Liver (tissue), 9 donors: Measurements from ENCODE around the gene ENGASE. TPM values are rescaled to one million over a fixed set of nuclear protein-coding genes. Genes with fewer than 3 reads are reported as not detected.

Experiments used
- DNase-seq: peaks from one replicate; pipeline ENCODE4 v3.0.0-alpha.2; 2017; ENCODE audit warnings: low spot score
- H3K27ac ChIP-seq, 2 donors: one replicate each; pipeline ENCODE4 v1.7.0; 2013; ENCODE audit warnings: inconsistent platforms in 2 of 2, low read length in 2 of 2, control low read depth in 1 of 2, low read depth in 1 of 2, mild to moderate bottlenecking in 1 of 2
- H3K27me3 ChIP-seq, 4 donors: one replicate each; pipeline versions ENCODE4 v1.6.1 to v1.7.0; 2013; ENCODE audit warnings: low read length in 3 of 4, inconsistent platforms in 1 of 4, mild to moderate bottlenecking in 1 of 4, moderate library complexity in 1 of 4; ENCODE audit not compliant: control insufficient read depth in 4 of 4, insufficient read depth in 4 of 4
- H3K36me3 ChIP-seq, 4 donors: one replicate each; pipeline versions ENCODE4 v1.6.1 to v1.7.0; 2013; ENCODE audit warnings: low read length in 3 of 4, mild to moderate bottlenecking in 3 of 4, low read depth in 1 of 4, moderate library complexity in 1 of 4; ENCODE audit not compliant: control insufficient read depth in 4 of 4, insufficient read depth in 3 of 4
- H3K4me1 ChIP-seq, 4 donors: one replicate each; pipeline versions ENCODE4 v1.6.1 to v1.7.0; 2013; ENCODE audit warnings: low read length in 3 of 4, mild to moderate bottlenecking in 3 of 4, moderate library complexity in 1 of 4; ENCODE audit not compliant: control insufficient read depth in 4 of 4, insufficient read depth in 4 of 4
- H3K4me3 ChIP-seq, 3 donors: one replicate each; pipeline versions ENCODE4 v1.6.1 to v1.7.0; 2013; ENCODE audit warnings: low read length in 3 of 3, control low read depth in 1 of 3, low read depth in 1 of 3, mild to moderate bottlenecking in 1 of 3
- H3K9ac ChIP-seq, 2 donors: one replicate each; pipeline ENCODE4 v1.7.0; 2013; ENCODE audit warnings: low read length in 2 of 2, mild to moderate bottlenecking in 2 of 2, moderate library complexity in 2 of 2, control low read depth in 1 of 2, low read depth in 1 of 2
- H3K9me3 ChIP-seq, 4 donors: one replicate each; pipeline versions ENCODE4 v1.6.1 to v1.7.0; 2013; ENCODE audit warnings: low read length in 3 of 4; ENCODE audit not compliant: control insufficient read depth in 4 of 4
- ATF3 ChIP-seq: IDR thresholded peaks from 2 replicates; pipeline ENCODE4 v1.6.1; 2016; ENCODE audit warnings: antibody characterized with exemption
- EGR1 ChIP-seq, 2 donors: IDR thresholded peaks; 2 replicates each; pipeline ENCODE4 v1.6.1; 2016 to 2018; ENCODE audit warnings: antibody characterized with exemption in 2 of 2, low read depth in 2 of 2
- FOXA1 ChIP-seq: IDR thresholded peaks from 2 replicates; pipeline ENCODE4 v1.6.1; 2016; ENCODE audit warnings: antibody characterized with exemption
- FOXA2 ChIP-seq: IDR thresholded peaks from 2 replicates; pipeline ENCODE4 v1.6.1; 2016; ENCODE audit warnings: antibody characterized with exemption
- GABPA ChIP-seq, 2 donors: IDR thresholded peaks in 1 of 2; conservative IDR thresholded peaks in 1 of 2; 2 replicates each; pipeline ENCODE4 v1.6.1; 2016; ENCODE audit warnings: antibody characterized with exemption in 2 of 2, mild to moderate bottlenecking in 1 of 2, moderate library complexity in 1 of 2
- HNF4A ChIP-seq, 2 donors: conservative IDR thresholded peaks; 2 replicates each; pipeline ENCODE4 v1.6.1; 2016; ENCODE audit warnings: antibody characterized with exemption in 2 of 2, mild to moderate bottlenecking in 2 of 2
- MAX ChIP-seq: IDR thresholded peaks from 2 replicates; pipeline ENCODE4 v1.6.1; 2016; ENCODE audit warnings: antibody characterized with exemption
- NR2F2 ChIP-seq: IDR thresholded peaks from 2 replicates; pipeline ENCODE4 v1.6.1; 2016; ENCODE audit warnings: antibody characterized with exemption
- REST ChIP-seq: IDR thresholded peaks from 2 replicates; pipeline ENCODE4 v1.6.1; 2016; ENCODE audit warnings: antibody characterized with exemption, mild to moderate bottlenecking
- RXRA ChIP-seq, 2 donors: IDR thresholded peaks; 2 replicates each; pipeline ENCODE4 v1.6.1; 2017 to 2018; ENCODE audit warnings: antibody characterized with exemption in 2 of 2, mild to moderate bottlenecking in 1 of 2
- SP1 ChIP-seq: IDR thresholded peaks from 2 replicates; pipeline ENCODE4 v1.6.1; 2018; ENCODE audit warnings: antibody characterized with exemption, mild to moderate bottlenecking
- TAF1 ChIP-seq: conservative IDR thresholded peaks from 2 replicates; pipeline ENCODE4 v1.6.1; 2016; ENCODE audit warnings: antibody characterized with exemption, mild to moderate bottlenecking
- WGBS: extraction: QIAGEN DNeasy Blood & Tissue Kit; methylation state at CpG from one replicate; pipeline ENCODE4 v1.1.7; 2013; 5-methylcytosine and 5-hydroxymethylcytosine counted together
- polyA plus RNA-seq, 2 donors: library from polyadenylated mRNA; stranded (reverse) in 1 of 2; unstranded in 1 of 2; fragments of 200-250 nt in 1 of 2; fragments of >200 nt in 1 of 2; fragmentation: Nextera tagmentation in 1 of 2; extraction: Ambion mirVana in 1 of 2; gene quantifications; one replicate each; pipeline versions ENCODE4 v1.2.1 to v1.2.3, GENCODE V29; 2013 to 2015
- total RNA-seq, 2 donors: library from RNA; depleted of rRNA; stranded (reverse); fragments of >200 nt; gene quantifications; one replicate each; pipeline ENCODE4 v1.2.3, GENCODE V29; 2014
- donor health status: healthy.
- donor health status: healthy.
- donor health status: healthy.
- donor health status: healthy.
- donor health status: healthy.

ENGASE gene
- total and polyA plus RNA-seq, 4 donors, result 5.2 to 33.6 (median 7.8) TPM

GRCh38 chr17:79130536-79131273, 56.1 kb downstream of the ENGASE start:
- no peaks in the 10 kb centered on the region for H3K36me3 ChIP-seq
- H3K4me1 ChIP-seq, result no peaks in the 10 kb centered on the region
- TF ChIP-seq MAX (no peak), ATF3 (no peak), FOXA2 (no peak)
- no peak overlapping the region for H3K4me3 ChIP-seq
- H3K27ac ChIP-seq, result no peak overlapping the region
- WGBS, result 89% methylated on average over 34 of the region's 34 CpGs
- DNase-seq, result no peak
- H3K9me3 ChIP-seq, result no peaks in the 10 kb centered on the region
- no peak overlapping the region for H3K9ac ChIP-seq
- H3K27me3 ChIP-seq, result peaks cover 0 to 2% (median 0%) of the 10 kb centered on the region in 4 donors

- Histone ChIP-seq H3K4me3 (no peak overlapping the region), H3K27ac (no peak overlapping the region), H3K9me3 (no peaks in the 10 kb centered on the region), H3K27me3 (peaks cover 0 to 2% (median 1%) of the 10 kb centered on the region in 4 donors), H3K36me3 (no peaks in the 10 kb centered on the region), H3K9ac (no peak overlapping the region), H3K4me1 (no peaks in the 10 kb centered on the region)
- no peak for DNase-seq
- WGBS, result 87% methylated on average over 21 of the region's 21 CpGs
- TF ChIP-seq NR2F2, result no peak
- TF ChIP-seq SP1, result no peak
- no peak for TF ChIP-seq HNF4A (conservative IDR thresholded peaks at IDR 0.05)
- TF ChIP-seq ATF3, result no peak
- no peak for TF ChIP-seq FOXA2
- no peak for TF ChIP-seq FOXA1
- no peak for TF ChIP-seq GABPA (IDR thresholded peaks at IDR 0.05 in 1 of 2, conservative IDR thresholded peaks at IDR 0.05 in 1 of 2)
- TF ChIP-seq EGR1 (IDR thresholded peaks at IDR 0.05; ENCODE audit: low read depth in 2 of 2), result no peak
- no peak for TF ChIP-seq REST
- no peak for TF ChIP-seq TAF1
These were observed 56.6 kb downstream of the ENGASE start for GRCh38 chr17:79131274-79131635.

GRCh38 chr17:79131701-79132100, 57.1 kb downstream of the ENGASE start:
- Histone ChIP-seq H3K9ac (no peak overlapping the region), H3K27me3 (peaks cover 0 to 2% (median 1%) of the 10 kb centered on the region in 4 donors), H3K4me1 (no peaks in the 10 kb centered on the region), H3K27ac (no peak overlapping the region), H3K36me3 (no peaks in the 10 kb centered on the region), H3K4me3 (no peak overlapping the region), H3K9me3 (no peaks in the 10 kb centered on the region)
- TF ChIP-seq FOXA2, result no peak
- TF ChIP-seq RXRA (IDR thresholded peaks at IDR 0.05), result no peak
- DNase-seq, result no peak
- WGBS, result 88% methylated on average over 8 of the region's 8 CpGs
